Cardiac muscle cell (in vitro differentiated cells and primary cell): ENCODE results near the gene ZSCAN1. TPM values are rescaled to one million over a fixed set of nuclear protein-coding genes. Genes with fewer than 3 reads are reported as not detected.

Experiments used
- DNase-seq, 2 donors: peaks; one replicate each; pipeline versions ENCODE4 v3.0.0 to v3.0.0-alpha.2; 2010 to 2017; ENCODE audit warnings: low read depth in 1 of 2, low spot score in 1 of 2
- H3K27ac ChIP-seq: fragments of 200-600 bp; sonication (generic); 2 replicates; pipeline ENCODE4 v1.5.1; 2016
- H3K27me3 ChIP-seq: fragments of 200-600 bp; sonication (generic); 2 replicates; pipeline ENCODE4 v1.6.0; 2016; ENCODE audit warnings: control low read depth
- H3K36me3 ChIP-seq: fragments of 200-600 bp; sonication (generic); 2 replicates; pipeline ENCODE4 v1.5.1; 2016; ENCODE audit warnings: control low read depth
- H3K4me1 ChIP-seq: fragments of 200-600 bp; sonication (generic); 2 replicates; pipeline ENCODE4 v1.8.1; 2017; ENCODE audit warnings: low read depth, mild to moderate bottlenecking, mixed run types
- H3K4me3 ChIP-seq: fragments of 200-600 bp; sonication (generic); 2 replicates; pipeline ENCODE4 v1.5.1; 2016; ENCODE audit warnings: mild to moderate bottlenecking
- H3K9me3 ChIP-seq: fragments of 200-600 bp; sonication (generic); 2 replicates; pipeline ENCODE4 v1.5.1; 2017; ENCODE audit warnings: low read depth, mild to moderate bottlenecking, control low read depth
- polyA plus RNA-seq: library from polyadenylated mRNA; unstranded; fragments of >200 nt; fragmentation: Nextera tagmentation; extraction: Ambion mirVana; gene quantifications from 2 replicates; pipeline ENCODE4 v1.2.1, GENCODE V29; 2016
- total RNA-seq: library from RNA; depleted of rRNA; stranded (reverse); fragments of >200 nt; gene quantifications from 2 replicates; pipeline ENCODE4 v1.2.3, GENCODE V29; 2016
- TF ChIP-seq, protein P1 (sequence below): IDR thresholded peaks from 2 replicates; pipeline ENCODE4 v1.5.1; 2012; ENCODE audit warnings: low read depth, mild to moderate bottlenecking, low read length

Gene ZSCAN1
- total and polyA plus RNA-seq, 2 experiments from 2014 or later: 24.6 to 31.9 TPM

DNA sequence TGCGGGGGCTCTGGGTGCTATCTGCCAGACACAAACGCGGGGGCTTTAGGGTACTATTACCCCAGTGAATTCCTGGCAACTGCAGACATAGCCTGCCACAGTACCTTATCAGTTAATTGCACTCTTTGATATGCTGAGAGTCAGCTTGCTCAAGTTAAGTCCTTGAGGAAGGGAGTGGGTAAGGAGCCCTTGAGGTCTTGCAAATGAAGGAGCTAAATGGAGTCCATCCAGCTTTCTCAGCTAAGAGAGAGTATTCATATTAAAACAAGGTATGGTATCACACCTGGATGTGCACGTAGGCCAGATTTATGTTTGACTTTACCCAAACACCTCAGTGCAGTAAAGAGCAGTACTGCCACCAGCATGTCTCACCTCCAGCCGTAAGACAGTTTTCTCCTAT is 19.7 kb upstream of the ZSCAN1 start:
- Histone ChIP-seq H3K27ac (peak overlapping the region; percentile 35), H3K9me3 (no peaks in the 10 kb centered on the region), H3K27me3 (no peaks in the 10 kb centered on the region), H3K4me3 (no peak overlapping the region), H3K4me1 (peaks cover 7% of the 10 kb centered on the region), H3K36me3 (no peaks in the 10 kb centered on the region)
- TF ChIP-seq, protein P1, sequence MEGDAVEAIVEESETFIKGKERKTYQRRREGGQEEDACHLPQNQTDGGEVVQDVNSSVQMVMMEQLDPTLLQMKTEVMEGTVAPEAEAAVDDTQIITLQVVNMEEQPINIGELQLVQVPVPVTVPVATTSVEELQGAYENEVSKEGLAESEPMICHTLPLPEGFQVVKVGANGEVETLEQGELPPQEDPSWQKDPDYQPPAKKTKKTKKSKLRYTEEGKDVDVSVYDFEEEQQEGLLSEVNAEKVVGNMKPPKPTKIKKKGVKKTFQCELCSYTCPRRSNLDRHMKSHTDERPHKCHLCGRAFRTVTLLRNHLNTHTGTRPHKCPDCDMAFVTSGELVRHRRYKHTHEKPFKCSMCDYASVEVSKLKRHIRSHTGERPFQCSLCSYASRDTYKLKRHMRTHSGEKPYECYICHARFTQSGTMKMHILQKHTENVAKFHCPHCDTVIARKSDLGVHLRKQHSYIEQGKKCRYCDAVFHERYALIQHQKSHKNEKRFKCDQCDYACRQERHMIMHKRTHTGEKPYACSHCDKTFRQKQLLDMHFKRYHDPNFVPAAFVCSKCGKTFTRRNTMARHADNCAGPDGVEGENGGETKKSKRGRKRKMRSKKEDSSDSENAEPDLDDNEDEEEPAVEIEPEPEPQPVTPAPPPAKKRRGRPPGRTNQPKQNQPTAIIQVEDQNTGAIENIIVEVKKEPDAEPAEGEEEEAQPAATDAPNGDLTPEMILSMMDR: no peak
- peak in 1 of 2 donors; percentile 5 for DNase-seq

GRCh38 chr19:58020129-58020528 is 13.7 kb upstream of the ZSCAN1 start:
- no peak for DNase-seq
- TF ChIP-seq, protein P1: no peak
- no peak overlapping the region for H3K4me3 ChIP-seq

DNA sequence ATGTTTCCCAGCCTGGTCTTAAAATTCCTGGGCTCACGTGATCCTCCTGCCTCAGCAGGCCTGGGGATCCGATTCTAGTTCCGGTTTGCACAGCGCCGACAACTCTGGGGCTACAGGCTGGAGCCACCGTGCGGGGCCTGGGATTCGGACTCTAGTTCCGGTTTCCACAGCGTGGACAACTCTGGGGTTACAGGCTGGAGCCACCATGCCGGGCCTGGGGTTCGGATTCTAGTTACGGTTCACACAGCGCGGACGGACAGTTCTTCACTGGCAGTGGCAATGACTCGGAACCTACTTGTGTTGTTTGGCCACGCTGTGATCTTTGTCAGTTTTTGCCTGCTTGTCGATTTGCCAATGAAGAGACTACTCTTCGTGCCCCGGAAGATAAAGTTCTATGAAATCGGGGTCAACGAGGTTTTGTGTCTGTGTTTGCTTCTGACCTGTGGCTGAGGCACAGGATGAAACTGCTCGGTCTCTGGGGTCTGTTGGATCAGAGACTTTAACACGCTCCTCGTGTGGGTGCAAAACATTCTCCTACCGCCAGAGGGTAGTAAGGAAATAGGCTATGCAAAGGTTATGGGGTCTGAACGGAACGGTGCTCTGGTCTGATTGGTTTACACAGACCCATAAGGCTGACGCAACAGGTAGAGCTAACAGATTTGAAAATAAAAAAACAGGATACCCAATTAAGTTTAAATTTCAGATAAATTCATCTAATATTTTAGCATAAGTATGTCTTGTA is 12.1 kb upstream of the ZSCAN1 start:
- H3K4me3 ChIP-seq: no peak overlapping the region
- H3K27me3 ChIP-seq: no peaks in the 10 kb centered on the region
- H3K36me3 ChIP-seq: no peaks in the 10 kb centered on the region
- TF ChIP-seq, protein P1: peak; percentile 43
- H3K4me1 ChIP-seq: no peaks in the 10 kb centered on the region
- H3K27ac ChIP-seq: no peak overlapping the region
- no peaks in the 10 kb centered on the region for H3K9me3 ChIP-seq
- DNase-seq: peak; percentile 65 to 81

More at GRCh38 chr19:58020129-58020528, 13.7 kb upstream of the ZSCAN1 start:
- no peaks in the 10 kb centered on the region for H3K4me1 ChIP-seq
- no peak overlapping the region for H3K27ac ChIP-seq
- H3K9me3 ChIP-seq: no peaks in the 10 kb centered on the region
- no peaks in the 10 kb centered on the region for H3K27me3 ChIP-seq
- H3K36me3 ChIP-seq: no peaks in the 10 kb centered on the region

- TF ChIP-seq, protein P1: no peak
- Histone ChIP-seq H3K4me1 (no peaks in the 10 kb centered on the region), H3K27me3 (no peaks in the 10 kb centered on the region), H3K4me3 (no peak overlapping the region), H3K9me3 (no peaks in the 10 kb centered on the region), H3K27ac (no peak overlapping the region), H3K36me3 (no peaks in the 10 kb centered on the region)
- no peak for DNase-seq
These were observed 11.6 kb upstream of the ZSCAN1 start for GRCh38 chr19:58022283-58022660.

DNA sequence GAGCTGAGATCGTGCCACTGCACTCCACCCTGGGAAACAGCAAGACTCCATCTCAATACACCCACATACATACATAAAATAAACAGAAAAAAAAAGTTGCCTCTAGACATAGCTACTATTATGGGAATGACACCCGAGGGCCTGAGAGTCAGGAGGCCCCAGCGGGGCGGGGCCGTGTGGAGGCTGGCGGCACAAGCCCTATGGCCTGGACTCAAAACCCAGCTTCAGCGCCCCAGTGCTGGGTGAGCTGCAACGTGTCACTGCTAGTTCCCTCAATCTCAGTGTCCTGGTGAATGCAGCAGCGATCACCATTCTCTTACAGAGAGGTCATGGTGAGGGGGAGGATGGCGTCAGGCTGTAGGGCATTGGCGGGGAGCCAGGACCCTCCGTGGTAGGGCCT is 9.2 kb upstream of the ZSCAN1 start:
- DNase-seq: no peak
- TF ChIP-seq, protein P1: no peak
- Histone ChIP-seq H3K27ac (no peak overlapping the region), H3K9me3 (no peaks in the 10 kb centered on the region), H3K4me1 (no peaks in the 10 kb centered on the region), H3K27me3 (no peaks in the 10 kb centered on the region), H3K4me3 (no peak overlapping the region), H3K36me3 (no peaks in the 10 kb centered on the region)

- no peaks in the 10 kb centered on the region for H3K4me1 ChIP-seq
- H3K4me3 ChIP-seq: peak overlapping the region; percentile 56
- H3K9me3 ChIP-seq: no peaks in the 10 kb centered on the region
- DNase-seq: no peak
- TF ChIP-seq, protein P1: no peak
- peak overlapping the region; percentile 89 for H3K27ac ChIP-seq
- no peaks in the 10 kb centered on the region for H3K27me3 ChIP-seq
- no peaks in the 10 kb centered on the region for H3K36me3 ChIP-seq
These were observed 610 bp downstream of the ZSCAN1 start for GRCh38 chr19:58034477-58034793.
